ENCODE results near the gene CLIC5.

CLIC5 gene

DNA sequence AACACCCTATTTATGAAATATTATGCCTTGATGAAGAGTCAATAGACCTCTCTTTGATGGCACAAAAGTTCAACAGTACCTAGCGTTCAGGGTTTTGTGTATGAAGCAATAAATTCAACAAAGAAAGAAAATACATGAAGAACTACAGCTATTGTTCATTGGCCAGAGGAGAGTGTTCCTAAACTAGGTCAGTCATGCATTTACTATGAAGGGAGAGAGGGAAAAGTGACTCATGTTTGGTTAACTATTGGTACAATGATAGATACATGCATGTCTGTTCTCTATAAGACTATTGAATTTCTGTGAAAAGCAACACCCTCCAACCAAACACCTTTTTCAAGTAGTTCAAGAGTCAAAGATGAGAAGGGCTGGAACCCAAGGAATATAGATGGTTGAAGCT lies 50.7 kb downstream of the CLIC5 start:
- DNase-seq (ENCODE audit: low spot score) = no peak

DNA sequence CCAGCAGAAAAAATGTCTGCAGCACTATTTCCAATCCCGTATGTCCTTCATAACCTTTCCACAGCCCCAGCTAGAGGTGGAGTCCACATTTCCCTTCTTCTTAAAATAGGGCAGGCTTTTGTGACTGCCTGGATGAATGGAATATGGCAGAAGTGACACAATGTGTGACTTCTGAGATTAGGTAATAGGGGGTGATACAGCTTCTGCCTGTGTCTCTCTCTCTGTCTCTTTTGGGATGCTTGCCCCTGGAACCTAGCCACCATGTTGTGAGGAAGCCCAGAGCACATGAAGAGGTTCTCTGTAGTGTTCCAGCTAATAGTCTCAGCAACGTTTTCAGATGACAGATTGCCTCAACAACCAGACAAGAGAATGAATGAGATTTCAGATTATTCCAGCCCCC lies 51.4 kb downstream of the CLIC5 start:
- no peak for DNase-seq (ENCODE audit: low spot score)

DNA sequence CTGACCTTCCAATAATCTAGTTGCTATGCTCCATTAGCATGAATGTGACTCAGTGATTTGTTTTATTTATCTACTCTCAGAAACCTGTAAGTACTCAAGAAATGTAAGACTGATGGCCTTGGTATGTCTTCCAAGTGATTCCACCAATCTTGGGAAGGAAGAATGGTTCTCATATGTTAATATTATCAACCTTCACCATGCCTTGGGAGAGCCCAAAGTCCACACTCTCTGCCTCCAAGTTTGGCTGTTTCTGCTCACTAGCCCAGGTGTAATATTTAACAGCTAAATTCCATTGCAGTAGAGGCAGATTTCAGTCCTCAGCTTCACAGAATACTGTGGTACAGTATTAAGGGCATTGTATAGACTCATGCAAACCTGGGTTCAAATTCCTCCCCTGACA lies 51.8 kb downstream of the CLIC5 start:
- no peak for DNase-seq (ENCODE audit: low spot score)

DNA sequence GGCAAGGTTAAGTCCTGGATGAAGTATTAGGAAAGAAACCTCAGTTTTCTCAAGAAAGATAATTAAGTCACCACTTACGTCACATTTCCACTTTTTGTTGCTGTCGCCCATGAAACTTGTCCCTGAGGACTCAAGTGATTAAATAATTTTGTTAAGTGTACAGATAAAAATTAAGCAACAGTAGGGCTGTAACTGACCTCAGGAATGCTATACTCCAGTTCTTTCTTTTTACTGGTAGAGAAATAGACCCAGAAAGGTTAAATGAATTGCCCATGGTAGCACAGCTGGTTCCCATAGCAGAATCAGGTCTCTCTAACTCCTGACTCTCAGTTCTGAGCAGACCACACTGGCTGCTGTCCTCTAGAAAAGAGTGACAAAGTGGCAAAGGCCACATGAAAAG lies 54.5 kb downstream of the CLIC5 start:
- no peak for DNase-seq (ENCODE audit: low spot score)

DNA sequence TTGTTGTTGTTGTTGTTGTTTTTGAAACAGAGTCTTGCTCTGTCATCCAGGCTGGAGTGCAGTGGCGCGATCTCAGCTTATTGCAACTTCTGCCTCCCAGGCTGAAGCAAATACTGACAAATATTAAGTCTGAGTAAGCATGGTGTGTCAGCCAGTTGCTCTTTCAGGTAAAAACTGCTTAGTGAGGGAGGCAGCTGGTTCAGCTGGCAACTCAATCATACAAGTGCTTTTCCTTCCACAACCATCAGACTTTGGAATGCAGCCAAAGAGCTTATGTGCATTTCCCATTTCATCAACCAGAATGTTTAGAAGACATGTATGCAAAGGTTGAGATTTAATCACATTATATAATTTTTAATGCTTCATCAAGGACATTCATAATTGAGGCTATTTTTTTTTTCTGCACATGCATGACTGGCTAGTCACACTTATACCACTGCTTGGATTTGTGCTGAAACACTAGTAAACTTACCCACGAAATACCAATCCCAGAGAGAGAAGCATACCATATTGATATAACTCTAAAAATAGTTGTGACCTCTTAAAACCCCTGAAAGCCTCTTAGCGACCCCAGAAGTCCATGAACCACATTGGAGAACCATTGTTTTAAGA lies 56.0 kb downstream of the CLIC5 start:
- no peak for DNase-seq (ENCODE audit: low spot score)

DNA sequence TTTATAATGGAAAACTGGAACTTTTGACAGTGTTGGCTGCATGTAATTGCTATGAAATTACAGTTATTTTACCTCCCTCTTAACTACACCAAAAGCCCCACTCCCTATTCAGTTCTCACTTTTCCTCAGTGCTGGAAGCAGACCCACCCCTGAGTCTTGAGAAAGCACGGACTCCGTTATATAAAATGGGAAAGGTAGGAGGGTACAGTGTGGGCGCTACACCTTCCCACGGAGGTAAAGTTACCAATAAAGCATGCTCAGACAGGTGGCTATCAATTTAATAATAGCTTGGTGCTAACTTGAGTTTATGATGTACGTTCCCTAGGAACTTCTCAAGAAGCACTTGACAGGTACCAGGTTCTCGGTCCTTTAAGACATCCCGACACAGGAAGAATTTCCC lies 59.0 kb downstream of the CLIC5 start:
- DNase-seq (ENCODE audit: low spot score) = no peak

DNA sequence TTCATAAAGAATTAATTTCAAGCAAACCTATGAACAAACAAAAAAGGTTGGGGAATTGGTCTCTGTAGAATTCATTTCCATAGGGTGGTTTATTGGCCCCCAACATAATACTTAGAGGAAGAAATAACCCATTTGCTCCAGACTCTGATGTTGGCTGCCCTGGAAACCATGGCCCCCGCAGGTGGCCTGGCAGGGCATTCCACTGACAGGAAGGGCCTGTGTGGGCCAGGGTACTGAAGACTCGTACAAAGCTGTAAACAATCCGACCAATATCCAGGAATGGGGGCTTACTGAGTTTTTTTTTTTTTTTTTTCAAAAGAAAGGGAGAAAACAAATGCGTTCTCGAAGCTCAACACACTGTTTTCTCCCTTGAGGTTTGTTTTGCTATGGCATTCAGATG lies 59.5 kb downstream of the CLIC5 start:
- no peak for DNase-seq (ENCODE audit: low spot score)

DNA sequence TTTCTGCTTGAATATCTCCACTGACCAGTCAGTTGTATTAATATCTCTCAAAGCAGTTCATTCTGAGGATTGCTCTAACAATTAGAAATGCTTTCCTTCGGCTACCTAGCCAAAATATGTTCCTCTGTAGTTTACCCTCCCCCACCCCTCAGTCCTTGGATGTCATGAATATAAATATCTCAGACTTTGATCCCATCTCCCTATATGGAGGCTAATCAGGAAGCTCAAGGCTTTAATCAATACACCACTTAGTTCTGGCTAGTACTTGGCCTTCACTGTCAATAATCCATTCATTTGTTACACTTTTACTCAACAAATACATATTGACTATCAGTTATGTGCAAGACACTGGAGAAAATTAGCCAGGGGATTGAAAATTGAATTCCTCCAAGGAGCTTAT lies 60.1 kb downstream of the CLIC5 start:
- no peak for DNase-seq (ENCODE audit: low spot score)

DNA sequence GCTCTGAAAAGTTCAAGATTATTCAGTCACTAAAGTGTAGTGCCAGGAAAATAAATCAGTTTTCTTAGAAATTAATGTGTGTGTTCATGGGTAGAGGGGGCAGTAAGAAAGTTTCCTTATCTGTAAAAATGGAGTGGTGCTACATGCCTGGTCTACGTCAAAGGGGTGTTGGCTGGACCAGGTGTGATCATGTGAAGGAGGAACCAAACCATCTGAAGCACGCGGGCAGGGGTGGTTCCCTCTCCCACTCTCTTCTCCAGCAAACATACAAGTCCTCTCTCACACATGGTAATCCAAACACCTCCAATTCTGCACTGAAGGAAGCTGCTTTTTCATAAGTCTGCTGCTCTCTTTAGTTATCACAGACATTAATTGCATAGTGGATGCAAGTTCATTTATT lies 63.1 kb downstream of the CLIC5 start:
- DNase-seq (ENCODE audit: low spot score) = no peak

DNA sequence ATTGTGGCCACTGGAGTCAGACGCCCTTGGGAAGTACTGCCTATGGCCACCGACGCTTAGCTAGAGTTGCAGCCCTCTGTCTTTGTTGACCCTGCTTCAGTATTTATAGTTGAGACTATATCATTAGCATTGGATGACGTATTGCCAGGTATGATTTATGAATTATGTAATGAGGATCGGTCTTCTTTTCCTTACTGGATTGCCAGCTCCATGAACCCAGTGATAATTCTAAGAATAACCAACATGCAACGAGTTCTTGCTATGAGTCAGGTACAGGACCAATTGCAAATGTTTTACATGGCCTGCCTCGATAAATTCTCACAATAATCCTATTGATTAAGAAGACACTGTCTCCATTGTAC lies 63.5 kb downstream of the CLIC5 start:
- no peak for DNase-seq (ENCODE audit: low spot score)

DNA sequence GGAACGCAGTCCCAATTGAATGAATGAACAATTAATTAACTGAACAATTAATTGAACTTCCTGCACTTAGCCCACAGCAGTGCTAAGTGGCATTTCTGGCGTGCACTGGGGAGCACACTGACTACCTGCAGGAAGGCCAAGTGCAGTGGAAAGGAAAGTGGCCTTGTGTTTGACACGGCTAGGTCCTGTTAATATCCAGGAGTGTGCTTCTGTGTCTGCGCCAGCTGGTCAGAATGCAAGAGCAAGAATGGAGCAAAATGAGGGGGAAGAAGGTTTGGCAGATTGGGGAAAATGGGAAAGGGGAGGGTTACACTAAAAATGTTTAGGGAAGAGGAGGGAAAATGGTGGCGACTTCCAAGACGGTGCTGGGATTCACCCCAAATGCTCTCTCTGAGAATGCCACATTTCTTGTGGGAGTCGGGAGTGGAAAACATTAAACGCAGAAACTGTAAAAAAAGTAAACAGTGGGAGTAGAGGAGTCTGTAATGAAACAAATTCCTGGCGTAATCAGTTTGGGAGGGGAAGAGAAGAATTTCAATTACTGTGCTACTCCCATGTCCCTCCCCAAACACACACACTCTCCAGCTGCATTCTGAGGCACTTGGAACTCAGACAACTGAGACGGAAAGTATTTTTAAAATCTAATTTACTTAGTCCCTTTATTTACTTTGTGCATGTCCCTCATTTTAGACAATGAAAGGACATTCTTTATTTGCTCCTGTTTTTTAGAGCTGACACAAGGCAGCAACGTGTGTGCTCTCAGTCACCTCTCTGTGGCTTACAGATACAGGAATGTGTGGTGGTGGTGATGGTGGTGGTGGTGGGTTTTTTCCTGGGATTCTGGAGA lies 64.1 kb downstream of the CLIC5 start:
- no peak for DNase-seq (ENCODE audit: low spot score)

DNA sequence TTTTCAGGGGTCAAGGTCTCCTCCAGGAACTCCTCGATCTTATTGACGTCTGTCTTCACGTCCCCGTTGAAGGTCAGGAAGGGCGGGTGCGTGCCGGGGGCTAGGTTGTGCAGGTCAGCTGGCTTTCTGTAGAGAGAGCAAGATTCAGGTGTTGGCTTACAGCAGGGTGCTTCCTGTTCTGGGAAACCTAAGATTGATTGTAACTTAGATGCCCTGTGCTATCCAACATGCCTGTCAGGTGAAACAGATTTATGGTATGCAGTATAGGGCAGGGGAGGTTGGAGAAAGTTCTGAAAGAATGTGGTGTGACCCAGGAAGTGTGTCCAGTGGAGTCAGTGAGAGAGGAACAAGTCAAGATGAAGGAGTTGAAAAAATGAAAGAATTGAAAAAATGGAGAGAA lies 66.4 kb downstream of the CLIC5 start:
- DNase-seq (ENCODE audit: low spot score) = no peak

DNA sequence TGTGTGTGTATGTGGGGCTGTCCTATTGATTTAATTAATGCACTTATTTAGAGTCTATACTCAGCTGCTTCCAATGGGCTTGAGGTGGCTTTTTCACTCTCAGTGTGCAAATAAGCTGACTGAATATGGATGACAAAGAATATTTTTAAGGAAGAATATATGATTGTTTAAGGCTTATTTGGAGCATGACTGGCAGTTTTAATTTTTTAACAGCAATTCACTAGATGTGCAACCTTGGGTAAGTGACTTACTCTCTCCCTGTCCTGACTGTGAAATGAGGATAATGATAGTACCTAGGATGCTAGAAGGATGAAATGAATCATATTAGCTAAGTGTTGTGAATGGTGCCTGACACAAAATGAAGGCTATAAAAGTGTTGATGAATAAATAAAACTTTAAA lies 67.9 kb downstream of the CLIC5 start:
- DNase-seq (ENCODE audit: low spot score) = no peak

DNA sequence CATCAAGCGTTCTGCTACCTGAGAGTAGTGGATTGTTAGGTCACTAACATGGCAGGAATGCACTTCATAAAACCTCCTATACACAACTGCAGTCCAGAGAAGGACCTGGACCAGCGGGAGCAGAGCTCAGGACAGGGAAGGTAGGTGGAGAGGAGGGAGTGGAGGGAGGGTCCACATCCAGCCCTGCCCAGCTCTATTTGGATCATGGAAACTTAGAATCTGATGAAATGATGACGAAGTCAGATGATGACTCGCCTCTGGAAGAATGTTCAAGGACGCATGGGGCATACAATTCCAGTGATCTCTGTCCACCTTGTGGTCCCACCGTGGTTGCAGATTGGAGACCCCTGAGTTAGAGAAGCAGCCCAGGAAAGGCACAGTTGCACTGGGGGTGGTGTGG lies 68.8 kb downstream of the CLIC5 start:
- no peak for DNase-seq (ENCODE audit: low spot score)

DNA sequence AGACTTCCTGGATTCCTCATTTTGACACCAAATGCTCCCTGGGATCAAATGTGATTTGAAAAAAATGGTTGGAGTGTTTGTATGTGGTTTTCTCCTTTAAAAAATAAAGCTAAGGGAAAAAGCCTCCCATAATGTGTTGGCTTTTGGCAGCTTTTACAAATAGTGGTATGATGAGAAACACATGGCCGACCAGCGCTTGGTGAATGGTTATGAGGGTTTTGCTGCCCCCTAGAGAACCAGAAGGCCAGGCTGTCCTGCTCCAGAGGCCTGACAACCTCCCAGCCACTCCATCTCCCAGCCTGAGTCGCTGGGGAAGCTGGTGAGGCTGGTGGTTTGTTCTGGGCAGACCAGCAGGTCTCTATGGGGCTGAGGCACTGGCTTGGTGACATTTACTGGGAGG lies 69.3 kb downstream of the CLIC5 start:
- no peak for DNase-seq (ENCODE audit: low spot score)

DNA sequence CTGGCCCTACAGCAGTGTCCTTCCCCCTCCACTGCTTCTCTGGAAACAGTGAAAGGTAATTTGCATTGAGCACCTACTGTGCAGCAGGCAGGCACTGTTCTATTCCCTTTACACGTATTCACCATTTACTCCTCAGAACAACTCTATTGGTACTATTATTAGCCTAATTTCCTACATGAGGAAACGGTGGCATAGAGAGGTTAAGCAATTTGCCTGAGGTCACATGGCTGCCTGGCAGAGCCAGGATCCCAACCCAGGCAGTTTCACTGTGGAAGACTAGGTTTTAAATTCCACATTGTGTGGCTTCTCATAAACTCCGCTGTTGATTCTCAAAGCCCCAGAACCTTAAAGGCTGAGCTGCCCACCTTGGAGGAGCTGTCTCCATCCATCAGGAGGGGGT lies 72.7 kb downstream of the CLIC5 start:
- no peak for DNase-seq (ENCODE audit: low spot score)

DNA sequence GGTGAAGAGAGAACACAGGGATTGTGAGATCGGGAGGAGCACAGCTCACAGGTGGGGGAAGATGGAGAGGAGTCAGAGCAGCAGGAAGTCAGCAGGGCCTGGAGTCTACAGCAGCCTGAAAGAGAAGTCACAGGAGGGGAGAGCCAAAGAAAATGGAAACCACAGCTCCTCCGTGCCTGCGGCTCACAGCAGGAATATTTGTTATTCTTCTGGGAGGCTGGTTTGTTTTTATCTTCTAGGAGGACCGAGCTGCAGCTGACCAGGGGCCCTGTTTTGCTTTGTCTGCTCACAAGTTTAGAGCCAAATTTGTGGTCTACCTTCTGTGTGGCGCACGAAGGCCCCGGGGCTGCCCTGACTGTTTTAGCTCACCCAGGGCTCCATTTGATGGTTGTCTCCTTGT lies 81.8 kb downstream of the CLIC5 start:
- no peak for DNase-seq (ENCODE audit: low spot score)

DNA sequence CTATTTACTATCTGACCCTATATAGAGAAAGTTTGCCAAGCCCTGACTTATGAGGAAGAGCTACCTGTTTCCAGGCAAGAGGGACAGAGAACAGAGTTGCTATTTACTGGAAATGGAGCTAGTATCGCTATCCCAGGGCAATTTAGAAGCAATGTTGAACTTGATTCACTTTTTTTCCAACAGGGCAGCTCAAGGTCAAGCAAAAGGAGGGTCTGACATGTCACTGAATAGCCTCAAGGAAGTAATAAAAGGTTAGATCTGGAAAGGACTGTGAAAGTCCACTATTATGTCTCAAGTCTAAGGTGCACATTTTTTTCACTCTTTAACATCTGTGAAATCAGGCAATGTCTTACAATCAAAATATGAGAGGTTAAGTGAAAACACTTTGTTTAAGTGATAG lies 84.4 kb downstream of the CLIC5 start:
- no peak for DNase-seq (ENCODE audit: low spot score)

DNA sequence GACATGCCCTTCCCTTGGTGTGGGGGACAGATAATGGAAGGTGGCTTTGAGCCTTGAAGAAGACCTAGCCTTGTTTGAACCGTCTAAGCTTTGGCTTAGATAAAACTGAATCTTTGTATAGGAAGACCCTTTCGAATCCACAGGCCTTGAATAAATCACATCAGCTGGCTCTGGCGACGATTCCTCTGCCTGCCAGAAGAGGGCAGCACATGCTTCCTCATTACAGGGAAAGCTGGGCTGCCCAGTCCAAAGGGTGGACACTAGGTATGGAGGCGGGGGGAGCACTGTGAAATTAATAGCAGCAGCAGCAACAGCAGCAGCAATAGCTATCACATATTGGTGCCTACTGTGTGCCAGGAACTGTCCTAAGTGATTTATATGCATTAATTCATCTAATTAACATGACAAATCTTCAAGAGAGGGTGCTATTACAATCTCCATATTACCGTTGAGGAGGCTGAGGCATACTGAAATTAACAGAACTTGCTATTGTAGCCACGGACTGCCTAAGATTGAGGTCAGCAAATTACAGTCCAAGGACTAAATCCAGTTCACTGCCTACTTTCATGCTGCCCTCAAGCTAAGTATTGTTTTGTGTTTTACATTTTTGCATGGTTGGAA lies 85.1 kb downstream of the CLIC5 start:
- peak; percentile 39 for DNase-seq (ENCODE audit: low spot score)

DNA sequence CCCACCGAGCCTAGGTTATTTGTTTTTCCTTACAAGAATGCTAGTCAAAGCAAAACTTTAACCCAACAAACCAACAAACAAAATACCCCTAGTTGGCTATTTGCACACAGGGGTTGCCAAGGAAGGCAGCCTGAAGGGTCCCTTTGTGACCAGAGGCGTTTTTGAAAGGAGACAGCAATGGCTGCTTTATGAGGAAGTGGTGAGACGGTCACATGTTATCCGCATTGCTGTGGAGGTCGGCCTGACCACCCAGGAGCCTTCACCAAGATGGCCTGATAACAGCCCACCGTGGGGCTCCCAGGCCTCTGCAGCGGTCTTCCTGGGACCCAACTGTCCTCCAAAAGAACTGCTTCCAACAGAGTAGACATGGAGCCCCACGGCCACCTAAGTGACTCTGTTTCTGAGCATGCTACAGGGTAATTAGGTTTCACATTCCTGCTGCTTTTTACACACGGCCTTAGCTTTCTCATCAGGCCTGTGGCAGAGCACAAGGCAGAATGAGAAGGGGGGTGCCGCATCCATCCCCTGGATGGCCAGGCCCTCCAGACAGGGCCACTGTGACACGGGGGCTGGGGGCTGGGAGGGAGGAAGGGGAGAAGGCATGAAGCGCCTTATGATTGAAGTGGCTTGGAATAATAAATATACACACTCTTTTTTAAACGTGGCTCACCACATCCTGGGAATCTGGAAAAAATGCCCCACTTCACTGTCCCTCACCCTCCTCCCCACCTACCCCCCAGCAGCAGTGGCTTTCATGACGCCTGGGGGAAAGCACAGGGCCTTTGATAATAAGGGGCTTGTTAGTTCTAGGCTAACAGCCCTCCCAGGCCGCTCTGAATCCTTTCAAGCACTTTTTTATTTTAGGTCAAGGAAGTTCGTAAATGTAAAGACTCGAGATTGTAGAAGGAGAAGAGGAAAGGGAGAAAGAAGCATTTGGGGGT lies 86.0 kb downstream of the CLIC5 start:
- no peak for DNase-seq (ENCODE audit: low spot score)

DNA sequence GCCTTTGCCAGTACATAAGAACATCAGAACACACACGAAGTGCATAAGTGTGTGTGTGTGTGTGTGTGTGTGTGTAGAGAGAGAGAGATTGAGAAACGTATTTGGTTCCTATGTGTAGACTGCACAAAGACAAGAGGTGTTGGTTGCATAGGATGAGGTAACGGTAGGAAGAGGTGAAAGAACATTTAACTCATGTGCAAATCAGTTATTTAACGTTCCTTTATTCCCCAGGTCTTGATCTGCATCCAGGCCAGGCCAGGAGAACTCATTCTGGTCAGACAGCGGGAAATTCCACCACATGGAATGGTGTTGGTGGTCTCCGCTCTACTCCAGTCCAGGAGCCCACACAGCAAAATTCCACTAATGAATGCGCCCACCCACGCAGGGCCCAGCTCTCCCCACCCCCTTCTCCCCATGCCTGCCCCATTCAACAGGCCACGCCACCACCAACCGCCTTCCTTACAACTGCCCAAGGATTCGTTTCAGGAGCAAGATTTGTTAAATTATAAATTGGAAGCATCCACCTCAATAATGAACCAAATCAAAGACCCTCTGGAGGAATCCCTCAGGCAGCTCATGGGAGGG lies 86.8 kb downstream of the CLIC5 start:
- DNase-seq (ENCODE audit: low spot score) = no peak

Measured in hematopoietic multipotent progenitor cell treated with erythropoietin and hydrocortisone succinate and interleukin-3 and kit ligand, for 17 days (in vitro differentiated cells).